ENCODE data around the gene EHD1.

The EHD1 gene

DNA sequence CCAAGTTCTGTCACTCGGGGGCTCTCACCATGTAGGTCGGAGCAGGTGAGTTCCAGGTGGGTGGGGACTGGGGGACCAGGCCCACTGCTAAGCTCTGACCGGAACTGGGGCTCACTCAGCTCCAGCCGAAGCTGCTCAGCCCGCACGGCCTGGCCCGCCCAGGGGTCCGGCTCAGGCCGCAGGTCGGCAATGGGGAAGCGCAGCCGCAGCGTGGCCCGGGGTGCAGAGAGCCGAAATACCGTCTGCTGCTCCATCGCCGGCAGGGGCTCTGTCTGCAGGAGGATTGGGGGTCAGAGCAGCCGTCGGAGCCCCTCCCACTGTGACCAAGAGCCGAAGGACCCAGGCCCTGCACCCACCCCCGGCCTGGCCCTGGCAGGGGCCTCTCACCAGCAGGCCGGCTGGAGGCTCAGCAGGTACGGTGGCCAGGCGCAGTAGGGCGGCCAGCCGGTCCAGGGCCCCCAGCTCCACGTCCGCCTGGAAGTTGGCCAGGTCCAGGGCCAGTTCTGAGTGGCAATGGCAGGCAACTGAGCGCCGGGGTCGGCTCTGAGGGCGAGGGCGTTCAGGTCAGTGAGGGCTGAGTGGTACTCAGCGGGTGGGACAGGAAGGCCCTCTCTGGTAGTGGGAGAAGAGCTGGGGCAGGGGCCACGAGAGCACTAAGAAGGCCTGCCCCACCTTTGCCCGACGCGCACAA lies 31.4 kb upstream of the EHD1 start:
- no peak for DNase-seq

DNA sequence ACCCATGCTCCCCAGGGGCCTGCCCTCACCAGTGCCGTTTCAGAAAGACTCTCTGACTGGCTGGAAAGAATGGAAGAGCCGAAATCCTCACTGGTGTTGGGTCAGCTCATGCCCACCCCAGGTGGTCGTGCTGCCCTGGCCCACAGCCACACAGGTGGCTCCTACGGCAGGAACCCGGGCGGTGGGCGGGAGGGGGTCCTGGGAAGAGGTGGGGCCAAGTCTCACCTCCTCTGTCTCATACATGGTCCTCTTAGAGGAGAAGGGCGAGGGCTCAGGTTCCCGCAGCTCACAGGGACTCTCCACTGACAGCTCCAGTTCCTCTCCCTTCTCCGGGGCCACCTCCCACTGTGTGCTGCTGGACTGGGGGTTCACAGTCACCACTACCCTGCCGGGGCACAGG lies 30.3 kb upstream of the EHD1 start:
- no peak for DNase-seq

DNA sequence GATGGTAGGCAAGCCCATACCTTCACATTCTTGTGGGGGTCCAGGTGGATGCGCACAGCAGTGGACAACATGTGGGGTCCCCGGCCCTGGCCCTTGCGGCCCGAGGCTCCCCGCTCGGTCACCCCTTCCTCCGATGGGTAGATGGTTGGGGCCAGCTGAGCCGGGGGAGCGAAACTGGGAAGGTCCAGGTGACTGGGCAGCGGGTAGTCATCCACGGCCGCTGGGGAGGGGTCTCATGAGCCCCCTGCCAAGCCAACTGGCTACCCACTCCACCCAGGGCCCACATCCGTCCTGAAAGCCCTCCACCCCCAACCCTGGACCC lies 27.9 kb upstream of the EHD1 start:
- DNase-seq = no peak

DNA sequence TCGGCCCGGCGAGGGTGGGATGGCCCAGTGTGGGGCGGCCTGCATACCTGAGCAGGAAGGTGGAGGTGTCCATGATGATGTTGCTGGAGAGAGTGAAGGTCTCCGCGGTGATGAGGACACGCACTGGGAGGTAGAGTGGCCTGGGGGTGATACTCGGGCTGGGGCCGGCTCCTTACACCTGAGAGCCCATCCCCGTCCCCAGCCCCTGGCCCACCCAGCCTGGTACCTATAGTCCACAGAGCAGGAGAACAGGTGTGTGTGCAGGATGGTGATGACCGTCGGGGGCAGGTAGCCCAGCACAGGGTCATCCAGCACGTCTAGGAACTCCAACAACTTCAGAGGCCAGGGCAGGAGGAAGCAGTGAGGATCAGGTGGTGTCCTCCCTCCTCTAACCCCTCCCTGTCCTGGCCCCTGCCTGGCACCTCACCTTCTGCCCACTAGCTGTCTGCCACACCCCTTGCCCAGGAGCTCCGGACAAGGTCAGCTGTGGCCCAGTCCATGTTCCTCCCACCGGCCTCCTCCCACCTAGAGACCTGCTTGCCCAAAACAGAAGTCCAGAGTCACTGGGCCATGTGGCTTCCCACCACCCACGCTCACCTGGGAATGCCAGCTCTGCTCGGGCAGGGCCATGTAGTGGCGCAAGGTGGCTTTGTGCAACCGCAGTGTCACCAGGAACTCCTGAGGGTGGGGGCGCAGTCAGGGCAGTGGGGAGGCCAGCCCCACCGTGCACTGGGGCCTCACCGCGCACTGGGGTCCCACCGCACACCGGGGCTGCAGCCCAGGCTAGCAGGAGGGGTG lies 27.3 kb upstream of the EHD1 start:
- DNase-seq = no peak

DNA sequence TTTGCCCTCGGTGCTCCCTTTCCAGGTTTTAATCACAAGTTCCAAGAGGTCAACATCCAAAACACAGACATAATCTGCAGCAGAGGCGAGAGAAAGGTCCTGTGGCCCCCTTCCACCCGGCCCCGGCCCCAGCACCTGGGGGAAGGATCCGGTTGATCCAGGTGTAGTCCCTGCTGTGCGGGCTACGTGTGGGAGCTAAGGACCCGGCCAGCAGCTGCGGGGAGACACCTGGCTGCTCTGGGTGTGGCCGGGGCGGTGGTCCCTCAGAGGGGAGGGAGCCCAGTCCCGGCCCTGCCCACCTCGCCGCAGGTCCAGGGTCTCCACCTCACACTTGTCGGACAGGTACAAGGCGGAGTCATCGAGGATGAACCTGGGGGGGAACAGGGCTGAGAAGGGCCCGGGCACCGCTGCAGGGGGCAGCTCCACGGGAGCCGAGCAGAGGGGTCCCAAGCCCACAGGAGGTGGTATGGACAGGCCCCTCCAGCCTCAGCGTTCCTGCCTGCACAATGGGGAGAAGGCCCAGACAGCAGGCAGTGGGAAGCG lies 24.9 kb upstream of the EHD1 start:
- no peak for DNase-seq

DNA sequence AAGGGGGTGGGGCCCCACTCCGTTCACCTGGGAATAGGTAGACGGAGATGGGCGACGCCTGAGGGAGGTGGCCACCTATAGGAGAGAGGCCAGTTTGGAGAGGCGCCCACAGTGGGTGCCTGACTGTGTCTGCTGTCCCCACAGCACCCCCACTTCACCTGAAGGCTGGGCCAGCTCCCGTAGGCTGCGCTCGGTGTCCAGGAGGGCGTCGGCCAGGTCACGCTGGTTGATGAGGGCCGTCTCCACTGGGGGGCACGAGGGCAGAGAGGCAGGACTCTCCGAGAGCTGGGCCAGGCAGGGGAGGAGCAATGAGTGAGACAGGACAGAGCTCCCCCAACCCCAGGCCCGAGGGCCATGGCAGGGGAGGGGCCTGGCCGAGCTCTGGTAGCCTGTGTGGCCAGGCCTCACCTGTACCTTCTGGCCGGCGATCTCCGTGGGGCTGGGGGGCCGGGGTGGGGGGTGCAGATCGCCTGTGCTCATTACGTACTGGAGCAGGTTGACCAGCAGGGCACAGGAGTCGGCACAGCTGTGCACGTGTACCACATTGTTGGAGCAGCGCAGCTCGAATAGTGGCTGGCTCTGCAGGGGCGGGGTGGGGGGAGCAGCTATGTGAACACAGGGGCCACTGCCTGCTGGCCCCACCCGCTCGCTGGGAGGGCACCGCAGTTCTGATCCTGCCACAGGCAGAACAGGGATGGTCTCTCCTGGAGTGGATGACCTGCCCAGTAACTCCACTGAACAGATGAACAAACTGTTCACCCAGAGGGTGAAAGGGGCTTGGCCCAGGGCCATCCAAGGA lies 23.9 kb upstream of the EHD1 start:
- DNase-seq = no peak

DNA sequence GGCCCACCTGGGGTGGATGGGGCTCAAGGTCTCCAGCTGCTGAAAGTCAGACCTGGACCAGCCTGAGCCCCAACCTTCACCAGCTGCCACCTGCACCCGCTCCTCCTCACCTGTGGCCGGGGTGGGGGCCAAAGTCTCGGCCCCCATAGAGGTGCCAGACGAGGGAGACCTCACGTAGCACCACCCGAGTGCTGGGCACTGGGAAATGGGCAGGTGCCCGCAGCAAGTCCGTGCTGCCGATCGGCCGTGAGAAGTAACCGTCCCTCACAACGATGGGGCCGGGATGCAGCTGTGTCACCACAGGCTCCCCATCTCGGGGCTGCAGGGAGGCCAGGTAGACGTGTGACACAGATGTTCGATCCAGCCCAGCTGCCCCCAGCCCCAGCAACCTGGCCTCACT lies 22.4 kb upstream of the EHD1 start:
- no peak for DNase-seq

DNA sequence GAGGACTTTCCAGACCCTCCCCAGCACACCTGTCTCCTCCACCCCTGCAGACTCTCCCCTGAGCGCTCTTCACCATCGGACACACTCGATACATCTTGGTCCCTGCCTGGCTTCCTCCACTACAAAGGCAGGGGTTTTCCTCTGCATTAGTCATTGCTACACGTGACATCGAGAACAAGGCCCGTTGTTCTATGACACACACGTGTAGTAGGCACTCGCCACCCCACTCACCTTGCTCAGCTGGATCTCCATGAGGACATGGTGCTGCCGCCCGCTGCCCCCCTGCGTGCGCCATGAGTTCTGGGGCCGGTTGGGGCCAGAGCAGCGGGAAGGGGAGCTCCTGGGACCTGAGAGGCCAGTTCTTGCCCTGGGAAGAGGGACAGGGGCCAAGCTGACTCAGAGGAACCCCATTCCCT lies 21.9 kb upstream of the EHD1 start:
- no peak for DNase-seq

DNA sequence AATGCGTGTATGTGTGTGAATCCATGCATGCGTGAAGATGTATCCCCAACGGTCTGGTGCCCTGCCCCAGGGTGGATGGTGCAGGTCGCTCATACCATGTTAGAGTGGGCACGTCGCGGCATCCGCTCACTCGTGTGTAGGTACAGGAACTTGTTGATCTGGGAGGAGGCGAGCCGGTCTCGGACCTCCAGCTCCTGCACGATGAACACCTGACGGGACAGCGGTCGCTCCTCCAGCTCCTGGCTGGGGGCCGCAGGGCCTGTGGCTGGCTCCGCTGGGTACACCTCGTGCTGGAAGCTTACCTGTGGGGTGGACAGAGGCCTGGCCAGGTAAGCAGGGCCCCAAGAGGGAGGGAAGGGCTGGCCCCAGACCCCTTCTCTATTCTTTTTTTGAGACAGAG lies 20.1 kb upstream of the EHD1 start:
- no peak for DNase-seq

DNA sequence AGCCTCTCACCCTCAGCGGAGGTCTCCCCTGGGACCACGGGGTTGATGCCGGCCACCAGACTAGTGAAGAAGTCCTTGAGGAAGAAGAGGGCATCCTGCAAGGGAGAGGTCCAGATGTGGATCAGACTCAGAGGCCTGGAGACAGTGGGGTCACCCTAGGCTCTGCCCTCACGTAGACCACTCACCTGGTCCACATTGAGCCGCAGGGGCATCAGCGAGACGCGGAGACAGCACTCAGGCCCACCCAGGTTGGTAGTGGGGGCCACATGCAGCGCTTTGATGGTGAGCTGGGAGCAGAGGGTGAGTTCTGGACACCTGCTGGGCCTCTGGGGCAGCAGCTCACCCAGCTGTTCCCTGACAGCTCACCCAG lies 19.6 kb upstream of the EHD1 start:
- DNase-seq = no peak

DNA sequence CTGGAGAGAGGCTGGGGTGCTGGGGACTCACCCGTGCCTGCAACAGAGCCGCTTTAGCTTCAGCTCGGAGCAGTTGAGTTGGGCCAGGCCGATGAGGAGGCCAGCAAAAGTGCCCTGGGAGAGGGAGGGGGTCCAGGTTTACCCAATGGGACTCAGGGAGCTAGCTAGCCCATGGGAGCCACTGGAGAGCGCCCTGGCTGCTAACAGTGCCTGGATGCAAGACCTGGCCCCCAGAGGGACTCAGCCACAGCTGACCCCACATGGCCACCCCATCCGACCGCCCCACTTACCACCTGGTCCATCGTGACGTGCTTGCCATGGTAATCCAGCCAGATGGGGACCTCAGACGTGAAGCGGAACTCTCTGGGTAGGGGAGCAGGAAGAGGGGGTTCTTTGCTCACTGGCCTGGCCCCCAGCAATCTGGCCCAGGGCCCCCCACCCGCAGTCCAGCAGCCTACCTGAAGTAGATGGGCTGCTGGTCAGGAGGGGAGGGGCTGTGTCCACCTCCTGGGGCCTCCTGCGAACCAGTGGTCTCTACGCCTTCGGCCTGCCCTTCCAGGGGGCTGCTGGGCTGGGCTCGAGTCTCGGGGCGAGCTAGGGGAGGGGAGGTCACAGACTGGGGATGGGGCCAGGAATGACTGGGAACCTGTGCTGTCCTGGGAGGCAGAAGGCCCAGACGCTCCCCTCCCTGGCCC lies 19.1 kb upstream of the EHD1 start:
- no peak for DNase-seq

DNA sequence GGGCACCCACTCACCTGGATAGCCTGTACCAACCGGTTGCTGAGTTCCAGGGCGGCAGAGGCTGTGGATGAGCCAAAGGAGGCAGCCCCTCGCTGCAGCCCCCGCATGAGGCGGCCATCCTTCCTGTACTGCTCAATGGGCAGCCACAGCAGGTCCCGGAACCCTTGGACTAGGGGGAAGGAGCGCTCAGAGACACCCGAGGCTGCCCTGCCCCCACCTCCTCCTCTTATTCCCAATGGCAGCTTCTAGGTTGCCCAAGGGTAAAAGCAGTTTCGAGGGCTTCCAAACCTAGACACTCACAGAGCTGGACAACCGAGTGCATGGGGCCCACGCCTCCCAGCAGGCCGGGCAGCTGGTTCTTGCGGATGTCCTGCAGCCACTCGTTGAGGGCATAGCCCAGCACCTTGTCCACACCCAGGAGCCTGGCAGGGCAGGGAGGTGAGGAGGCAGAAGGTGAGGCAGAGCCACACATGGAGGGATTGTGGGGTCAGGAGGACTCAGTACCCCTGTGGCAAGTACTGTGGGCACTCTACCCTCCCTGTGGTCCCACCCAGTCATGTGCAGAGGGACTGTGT lies 18.1 kb upstream of the EHD1 start:
- no peak for DNase-seq

DNA sequence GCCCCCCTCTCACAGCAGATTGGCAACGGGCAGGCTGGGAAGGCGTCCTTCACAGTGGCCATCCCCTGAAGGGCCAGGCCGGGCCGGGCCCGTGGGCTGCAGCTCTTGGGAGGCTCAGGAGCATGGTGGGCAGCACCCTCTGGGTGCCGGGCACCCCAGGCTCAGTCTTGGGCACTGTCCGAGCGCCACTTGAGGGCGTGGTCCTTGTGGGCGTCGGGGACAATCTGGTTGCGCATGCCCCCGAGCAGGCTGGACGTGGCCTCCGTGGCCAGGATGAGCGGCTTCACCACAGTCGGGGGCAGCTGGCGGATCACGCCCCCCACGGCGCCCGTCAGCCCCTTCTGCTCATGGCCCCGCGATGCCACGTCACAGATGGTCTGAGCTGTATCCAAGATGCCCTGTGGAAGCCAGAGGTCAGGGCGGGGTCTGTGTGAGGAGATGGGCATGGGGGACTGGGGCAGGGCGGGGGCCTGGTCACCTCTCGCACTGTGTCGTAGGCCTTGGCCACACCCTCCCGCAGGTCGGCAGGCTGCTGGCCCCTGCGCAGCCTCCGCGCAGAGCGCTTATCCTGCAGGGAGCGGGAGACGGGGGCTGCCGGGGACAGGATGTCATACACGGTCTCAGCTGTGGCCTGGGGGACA lies 16.5 kb upstream of the EHD1 start:
- DNase-seq = no peak

DNA sequence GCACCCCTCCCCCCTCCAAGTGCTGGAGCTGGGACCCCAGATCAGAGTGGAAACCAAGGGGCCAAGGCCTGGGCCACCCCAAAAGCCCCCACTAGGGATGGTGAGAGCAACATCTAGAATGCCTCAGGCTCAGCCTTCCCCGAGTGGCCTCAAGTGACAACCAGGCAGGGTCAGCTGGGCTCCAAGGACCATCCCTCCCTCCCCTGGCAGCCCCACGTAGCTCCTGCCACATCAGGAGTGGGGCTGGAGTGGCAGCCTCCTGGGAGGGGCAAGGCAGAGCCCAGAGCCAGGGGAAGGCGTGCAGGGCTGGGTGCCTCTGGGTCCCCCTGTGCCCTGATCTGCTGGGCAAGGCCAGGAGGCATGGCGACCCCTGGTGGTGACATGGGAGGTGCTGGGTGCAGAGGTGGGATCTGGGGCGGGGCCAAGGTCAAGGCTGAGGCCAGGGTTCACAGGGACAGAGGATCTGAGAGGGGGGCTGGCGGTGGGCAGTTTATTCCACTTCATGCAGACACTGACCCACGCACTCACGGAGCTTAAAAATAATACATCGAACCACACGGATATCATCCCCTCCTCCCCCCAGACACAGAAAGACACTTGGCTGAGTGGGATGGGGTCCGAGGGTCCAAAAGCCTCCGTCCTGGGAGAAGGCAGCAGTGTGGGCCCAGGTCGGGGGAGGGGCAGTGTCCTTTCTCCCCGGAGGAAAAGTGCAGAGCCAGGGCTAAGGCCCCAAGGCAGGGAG lies 15.8 kb upstream of the EHD1 start:
- DNase-seq = peak; percentile 78

DNA sequence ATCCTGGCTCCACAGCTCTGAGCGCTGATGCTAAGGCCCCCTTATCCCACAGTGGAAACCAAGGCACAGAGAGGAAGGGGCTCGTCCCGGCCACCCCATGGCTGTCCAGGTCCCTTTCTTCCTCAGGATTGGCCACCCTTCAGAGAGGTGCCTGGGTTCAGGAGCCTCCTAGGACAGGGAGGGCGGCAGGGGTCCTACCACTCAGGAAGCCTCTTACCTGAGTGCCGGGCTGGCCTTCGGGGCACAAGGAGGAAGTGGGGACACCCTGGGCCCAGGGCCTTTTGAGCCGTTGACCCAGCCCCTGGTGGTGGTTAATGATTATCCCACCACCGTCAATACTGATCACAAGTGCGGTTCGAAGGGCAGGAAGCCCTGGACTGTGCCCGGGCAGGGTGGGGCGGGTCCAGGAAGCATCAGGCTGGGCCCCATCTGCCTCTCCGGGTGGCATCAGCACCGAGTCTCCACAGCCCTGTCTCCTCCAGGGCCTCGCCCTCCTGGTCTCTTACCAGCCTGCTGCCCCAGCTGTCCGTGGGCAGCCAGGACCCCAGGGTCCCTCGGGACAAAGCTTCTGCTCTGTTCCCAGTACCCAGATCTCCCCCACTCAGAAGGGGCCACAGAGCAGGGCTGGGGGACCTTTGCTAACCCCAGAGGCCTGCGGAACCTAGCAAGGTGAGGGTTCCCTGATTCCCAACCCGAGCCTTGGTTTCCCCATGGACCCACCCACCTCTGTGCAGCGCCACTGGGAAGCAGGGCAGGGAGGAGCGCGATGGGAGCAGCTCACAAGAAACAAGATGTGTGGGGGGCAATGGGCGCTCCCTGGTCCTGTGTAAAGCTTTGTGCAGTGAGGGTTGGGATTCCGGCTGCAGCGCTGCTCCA lies 15.0 kb upstream of the EHD1 start:
- no peak for DNase-seq

DNA sequence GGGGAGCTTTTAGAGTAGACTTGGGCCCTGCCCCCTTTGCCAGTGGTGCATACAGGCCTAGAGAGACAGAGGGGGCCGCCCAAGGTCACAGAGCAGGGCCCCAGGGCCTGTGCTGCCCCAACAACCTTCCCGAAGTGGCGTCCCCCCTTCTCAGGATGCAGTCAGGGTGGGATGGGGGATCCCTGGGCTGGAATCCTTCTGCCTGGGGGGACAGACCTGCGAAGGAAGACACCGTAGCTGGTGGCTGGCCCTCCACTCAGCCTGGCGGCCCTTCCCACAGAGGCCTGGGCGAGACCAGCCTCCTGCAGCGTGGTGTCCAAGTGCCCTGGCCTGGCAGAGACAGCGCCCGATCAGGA lies 14.4 kb upstream of the EHD1 start:
- no peak for DNase-seq

DNA sequence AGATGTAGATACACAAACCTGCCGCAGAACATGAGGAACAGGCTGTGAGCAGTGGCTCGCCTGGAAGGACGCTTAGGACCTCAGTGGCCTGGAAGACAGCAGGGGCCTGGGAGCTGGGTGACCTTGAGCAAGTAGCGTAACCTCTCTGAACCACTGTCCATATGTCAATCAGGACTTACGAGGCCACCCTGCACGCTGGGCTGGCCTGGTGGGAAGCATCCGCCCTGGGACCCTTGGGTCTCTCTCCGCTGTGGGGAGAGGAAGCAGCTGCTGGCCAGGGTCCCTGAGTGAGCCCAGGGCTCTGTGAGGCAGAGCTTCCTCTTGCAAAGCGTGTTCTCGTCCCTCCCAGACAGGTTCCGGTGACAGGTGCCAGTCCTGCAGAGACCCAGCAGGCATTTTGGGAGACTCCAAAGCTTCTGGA lies 14.0 kb upstream of the EHD1 start:
- DNase-seq = no peak

DNA sequence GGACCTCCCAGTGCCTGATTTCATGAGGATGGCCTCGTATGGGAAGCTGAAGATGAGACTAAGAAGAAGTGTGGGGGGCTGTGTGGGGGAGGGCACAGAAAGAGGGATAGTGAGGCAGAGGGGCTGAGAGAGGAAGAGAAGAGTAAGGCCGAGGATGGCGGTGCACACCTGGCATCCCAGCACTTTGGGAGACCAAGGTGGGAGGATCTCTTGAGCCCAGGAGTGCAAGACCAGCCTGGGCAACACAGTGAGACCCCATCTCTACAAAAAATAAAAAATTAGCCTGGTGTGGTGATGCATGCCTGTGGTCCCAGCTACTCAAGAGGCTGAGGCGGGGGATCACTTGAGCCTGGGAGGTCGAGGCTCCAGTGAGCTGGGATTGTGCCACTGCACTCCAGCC lies 13.5 kb upstream of the EHD1 start:
- DNase-seq = no peak

DNA sequence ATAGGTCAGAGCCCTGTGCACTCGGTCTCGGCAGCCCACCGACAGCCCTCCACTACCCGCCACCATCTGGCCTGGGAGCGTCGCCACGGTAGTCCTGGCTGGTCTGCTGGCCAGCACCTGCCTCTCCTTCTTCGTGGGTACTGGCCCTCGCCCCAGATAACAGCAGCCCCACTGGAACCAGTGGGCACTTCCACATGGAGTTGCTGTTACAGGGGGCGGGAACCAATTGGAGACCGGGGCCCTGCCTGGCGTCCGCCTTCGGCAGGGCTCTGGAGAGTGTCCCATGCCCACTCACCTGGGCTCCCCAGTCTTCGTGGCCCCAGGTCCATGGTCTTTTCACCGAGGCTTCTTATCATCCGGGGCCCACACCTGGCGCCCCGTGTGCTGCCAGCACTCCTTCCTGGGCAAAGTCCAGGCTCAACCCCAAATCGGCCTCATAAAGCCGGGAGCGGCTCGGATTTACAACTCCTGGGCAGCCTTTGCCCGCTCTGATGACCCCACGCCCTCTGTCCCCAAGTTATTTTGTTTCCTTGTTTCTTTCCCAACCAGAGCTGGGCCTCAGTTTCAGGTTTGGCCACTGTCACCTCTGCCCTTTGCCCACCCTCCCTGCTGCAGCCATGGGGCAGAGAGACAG lies 12.9 kb upstream of the EHD1 start:
- DNase-seq = no peak

DNA sequence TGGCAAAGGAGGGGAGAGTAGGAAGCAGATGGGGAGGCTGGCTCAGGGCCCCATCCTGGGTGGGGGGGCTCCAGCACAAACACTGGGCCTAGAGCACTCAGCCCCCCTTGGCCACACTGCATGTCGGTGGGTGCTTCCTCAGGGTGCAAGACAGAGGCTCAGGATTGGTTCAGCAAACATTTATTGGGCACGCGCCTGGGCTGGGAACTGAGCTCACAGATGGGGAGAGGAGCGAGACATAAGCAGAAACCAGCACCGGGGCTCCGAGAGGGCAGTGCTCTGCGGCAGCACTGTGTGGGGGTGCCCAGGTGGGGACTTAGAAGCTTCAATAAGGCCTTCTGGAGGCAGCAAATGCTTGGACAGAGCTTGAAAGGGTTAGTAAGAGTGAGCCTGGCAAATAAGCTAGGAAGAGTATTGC lies 12.1 kb upstream of the EHD1 start:
- DNase-seq = no peak

Measured in NCI-H1436 (cell line).